Activated CD4-positive, alpha-beta T cell treated with anti-CD3 and anti-CD28 coated beads for 24 hours (primary cell): ENCODE data around the gene FBXL7.

Experiments used
- DNase-seq, 2 donors: peaks; one replicate each; pipeline ENCODE4 v3.0.0-alpha.2; 2020; ENCODE audit warnings: low read depth in 2 of 2

Gene FBXL7

GRCh38 chr5:15577132-15577531, 77.2 kb downstream of the FBXL7 start:
- no peak for DNase-seq

DNA sequence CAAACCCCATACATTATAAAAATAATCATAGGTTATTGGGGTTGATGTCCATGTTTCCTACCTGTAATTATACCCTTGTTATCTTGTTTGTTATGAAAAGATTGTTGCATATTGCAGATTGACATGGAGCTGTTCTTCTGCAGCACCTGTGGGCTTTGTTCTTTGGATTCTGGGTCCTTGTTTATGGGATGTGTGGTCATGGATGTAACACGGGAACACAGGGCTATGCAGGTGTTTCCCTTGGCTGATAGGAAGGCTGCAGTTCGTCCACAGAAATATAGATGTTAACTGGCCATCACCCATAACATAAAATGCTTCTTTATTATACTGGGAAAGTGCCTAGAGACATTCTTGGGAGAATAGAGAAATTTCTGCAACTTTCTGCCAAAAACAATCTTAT, 77.9 kb downstream of the FBXL7 start:
- no peak for DNase-seq

GRCh38 chr5:15579193-15579990, 79.4 kb downstream of the FBXL7 start:
- DNase-seq = no peak

- DNase-seq = no peak
Measured at GRCh38 chr5:15584528-15584927, 84.5 kb downstream of the FBXL7 start.

DNA sequence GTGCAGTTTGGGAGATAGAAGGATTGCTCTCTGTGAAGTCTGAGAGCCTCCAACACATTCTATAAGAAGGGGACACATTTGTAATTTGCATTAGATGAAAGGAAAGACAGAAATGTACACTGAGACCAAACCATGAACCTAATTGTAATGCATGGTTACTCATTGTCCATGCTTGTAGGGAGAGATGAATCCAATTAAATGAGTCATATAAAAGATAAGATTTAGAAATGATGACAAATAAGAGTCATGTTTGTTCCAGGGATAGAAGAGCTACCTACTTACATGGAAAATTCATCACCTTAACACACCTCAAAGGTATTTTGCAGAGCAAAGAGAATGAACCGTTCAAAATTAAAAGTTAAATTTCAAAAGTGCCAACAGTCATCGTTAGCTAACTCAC, 85.1 kb downstream of the FBXL7 start:
- DNase-seq = no peak

DNA sequence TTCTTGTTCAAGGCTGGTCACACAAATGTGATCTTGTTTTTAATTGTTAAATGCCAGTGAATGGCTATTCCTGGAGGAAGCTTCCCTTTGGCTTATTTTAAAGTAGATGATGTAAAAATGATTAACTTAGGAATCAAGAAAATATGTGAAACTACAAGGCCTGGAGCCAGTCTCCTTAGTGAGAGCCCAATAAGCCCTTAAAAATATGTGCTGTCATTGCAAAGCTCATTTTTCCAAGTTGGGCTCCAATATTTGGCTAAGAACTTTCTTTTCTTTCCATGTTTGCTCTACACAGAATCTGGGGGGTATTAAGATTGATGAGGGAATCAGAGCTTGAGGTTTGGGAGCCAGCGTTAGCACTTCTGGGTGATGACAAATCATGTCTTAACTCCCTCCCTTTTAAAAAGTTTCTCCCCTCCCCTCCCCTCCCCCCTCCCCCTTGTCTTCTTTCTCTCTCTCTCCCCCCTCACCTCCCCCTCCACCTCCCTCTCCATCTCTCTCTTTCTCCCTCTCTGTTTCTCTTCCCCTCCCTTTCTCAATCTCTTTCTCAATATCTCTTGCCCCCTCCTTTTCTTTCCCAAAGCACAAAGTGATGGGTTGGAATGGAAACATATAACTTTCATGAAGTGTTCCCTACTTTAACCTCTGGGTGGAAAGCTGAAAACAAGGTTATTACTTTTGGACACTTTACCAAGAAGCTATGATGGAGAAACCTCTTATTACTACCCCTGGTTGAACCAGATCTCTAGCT, 86.0 kb downstream of the FBXL7 start:
- DNase-seq = no peak

- no peak for DNase-seq
Measured at GRCh38 chr5:15587916-15588315, 87.9 kb downstream of the FBXL7 start.

DNA sequence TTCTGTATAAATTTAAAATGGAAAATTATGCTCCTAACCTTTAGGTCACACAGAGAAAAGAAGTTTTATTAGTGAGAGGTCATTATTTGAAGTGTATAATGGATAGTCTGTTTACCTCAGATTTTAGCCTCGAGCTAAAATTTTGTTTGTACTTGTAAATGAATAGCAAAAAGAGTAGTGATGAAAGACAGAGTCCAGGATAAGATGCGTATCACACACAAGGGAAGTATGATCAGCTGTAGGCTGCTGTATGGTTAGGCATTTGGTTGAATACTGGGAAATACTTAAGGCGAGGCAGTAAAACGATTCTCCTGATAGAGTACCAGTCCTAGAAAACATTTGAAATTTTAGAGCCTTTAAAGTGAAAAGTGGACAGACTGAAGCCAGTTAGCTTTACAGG, 92.7 kb downstream of the FBXL7 start:
- DNase-seq = no peak

- DNase-seq = no peak
Measured at GRCh38 chr5:15594977-15595568, 95.1 kb downstream of the FBXL7 start.

GRCh38 chr5:15595929-15596328, 95.9 kb downstream of the FBXL7 start:
- no peak for DNase-seq

DNA sequence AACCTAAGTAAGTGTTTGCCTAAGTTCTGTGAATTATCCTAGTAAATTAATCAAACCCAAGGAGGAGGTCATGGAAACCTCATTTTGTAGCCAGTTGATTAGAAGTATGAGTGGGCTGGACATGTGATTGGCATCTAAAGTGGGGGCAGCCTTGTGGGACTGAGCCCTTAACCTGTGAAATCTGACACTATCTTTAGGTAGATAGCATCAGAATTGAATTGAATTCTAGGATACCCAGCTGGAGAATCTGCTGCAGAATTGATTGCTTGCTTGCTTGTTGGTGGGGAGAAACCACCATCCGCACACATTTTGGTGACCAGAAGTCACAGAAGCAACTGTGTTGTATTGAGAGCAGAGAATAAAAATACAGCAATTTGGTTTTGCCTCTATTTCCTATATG, 97.0 kb downstream of the FBXL7 start:
- DNase-seq = no peak

GRCh38 chr5:15597804-15598203, 97.8 kb downstream of the FBXL7 start:
- no peak for DNase-seq

- no peak for DNase-seq
Measured at GRCh38 chr5:15598294-15598902, 98.4 kb downstream of the FBXL7 start.

- DNase-seq = no peak
Measured at GRCh38 chr5:15600035-15600434, 100.1 kb downstream of the FBXL7 start.

DNA sequence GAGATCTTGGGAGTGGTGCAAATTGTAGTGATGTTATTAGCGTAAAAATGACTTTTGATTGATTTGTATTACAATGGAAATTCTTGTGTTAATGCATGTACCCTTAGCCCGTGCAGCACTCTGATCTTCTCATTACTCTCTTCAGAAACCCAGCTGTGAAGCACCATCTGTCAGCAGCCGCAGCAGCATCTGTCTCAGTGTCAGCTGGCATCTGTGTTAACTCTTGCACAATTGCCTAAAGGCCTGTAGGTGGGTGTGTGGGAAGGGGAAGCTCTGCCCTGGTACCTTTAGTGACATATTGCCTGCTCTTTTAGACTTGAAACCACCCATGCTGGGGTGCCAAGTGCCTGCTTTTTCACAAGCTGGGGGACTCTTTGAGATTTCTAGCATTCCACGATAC, 101.3 kb downstream of the FBXL7 start:
- DNase-seq = no peak

GRCh38 chr5:15601853-15602252, 101.9 kb downstream of the FBXL7 start:
- DNase-seq = no peak

GRCh38 chr5:15604986-15605385, 105.0 kb downstream of the FBXL7 start:
- no peak for DNase-seq

GRCh38 chr5:15606197-15606596, 106.2 kb downstream of the FBXL7 start:
- no peak for DNase-seq

GRCh38 chr5:15607076-15607475, 107.1 kb downstream of the FBXL7 start:
- DNase-seq = no peak

- DNase-seq = no peak
Measured at GRCh38 chr5:15609076-15609725, 109.2 kb downstream of the FBXL7 start.

DNA sequence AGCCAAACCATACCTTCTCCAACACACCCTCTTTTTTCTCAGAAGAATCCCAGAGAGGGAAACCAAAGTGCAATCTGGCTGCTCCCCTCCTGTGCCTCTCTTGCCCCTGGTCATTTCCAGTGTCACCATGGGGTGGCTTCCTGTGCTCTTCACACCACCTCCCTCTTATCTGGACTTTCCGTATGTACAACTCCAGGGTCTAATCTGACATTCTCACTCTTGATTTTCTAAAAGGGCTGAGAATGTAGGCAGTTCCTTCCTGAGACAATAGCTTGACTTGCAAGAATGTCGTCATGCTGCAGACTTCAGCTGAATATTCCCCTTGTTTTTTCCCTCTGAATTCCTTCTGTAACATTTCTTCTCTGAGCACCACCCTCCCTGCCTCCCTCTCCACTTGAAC, 110.2 kb downstream of the FBXL7 start:
- DNase-seq = no peak

GRCh38 chr5:15611008-15611407, 111.0 kb downstream of the FBXL7 start:
- no peak for DNase-seq
